ENCODE results near the gene FRMD4A.

DNA sequence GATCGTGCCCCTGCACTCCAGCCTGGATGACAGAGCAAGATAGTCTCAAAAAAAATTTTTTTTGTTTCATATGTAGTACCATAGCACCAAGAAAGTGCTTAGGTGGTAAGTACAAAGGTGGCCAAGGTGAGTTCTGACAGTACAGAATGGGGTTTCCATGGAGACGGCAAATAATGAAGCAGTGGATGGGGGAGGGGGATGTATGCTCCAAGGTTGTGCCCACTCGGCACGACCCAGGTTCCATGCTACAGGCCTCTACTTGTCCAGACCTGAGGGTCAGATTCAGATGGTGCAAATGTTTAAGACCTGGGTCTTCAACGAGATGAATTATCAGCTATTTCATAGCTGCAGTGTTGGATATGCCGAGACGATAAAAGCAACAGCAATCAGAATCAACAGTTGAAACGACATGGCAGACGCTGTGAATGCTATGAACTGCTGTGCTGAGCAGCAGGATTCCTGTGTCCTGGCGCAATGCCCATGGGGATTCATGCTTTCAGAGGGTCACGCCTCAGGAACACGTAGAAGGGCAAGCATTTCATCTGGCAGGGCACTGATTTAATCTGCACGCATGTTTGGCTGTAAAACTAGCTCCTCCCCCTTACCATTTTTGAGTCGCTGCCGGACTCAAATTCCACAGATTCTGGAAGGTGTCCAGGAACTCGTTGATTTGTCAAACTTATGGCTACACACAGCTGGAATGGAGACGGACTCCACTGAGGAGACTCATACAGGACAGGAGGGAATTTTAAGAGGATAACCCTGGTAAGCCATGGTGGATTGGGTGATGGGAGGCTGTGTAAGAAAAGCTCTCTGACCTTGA, 256.5 kb downstream of the FRMD4A start:
- TF ChIP-seq, protein P1, sequence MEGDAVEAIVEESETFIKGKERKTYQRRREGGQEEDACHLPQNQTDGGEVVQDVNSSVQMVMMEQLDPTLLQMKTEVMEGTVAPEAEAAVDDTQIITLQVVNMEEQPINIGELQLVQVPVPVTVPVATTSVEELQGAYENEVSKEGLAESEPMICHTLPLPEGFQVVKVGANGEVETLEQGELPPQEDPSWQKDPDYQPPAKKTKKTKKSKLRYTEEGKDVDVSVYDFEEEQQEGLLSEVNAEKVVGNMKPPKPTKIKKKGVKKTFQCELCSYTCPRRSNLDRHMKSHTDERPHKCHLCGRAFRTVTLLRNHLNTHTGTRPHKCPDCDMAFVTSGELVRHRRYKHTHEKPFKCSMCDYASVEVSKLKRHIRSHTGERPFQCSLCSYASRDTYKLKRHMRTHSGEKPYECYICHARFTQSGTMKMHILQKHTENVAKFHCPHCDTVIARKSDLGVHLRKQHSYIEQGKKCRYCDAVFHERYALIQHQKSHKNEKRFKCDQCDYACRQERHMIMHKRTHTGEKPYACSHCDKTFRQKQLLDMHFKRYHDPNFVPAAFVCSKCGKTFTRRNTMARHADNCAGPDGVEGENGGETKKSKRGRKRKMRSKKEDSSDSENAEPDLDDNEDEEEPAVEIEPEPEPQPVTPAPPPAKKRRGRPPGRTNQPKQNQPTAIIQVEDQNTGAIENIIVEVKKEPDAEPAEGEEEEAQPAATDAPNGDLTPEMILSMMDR (IDR thresholded peaks at IDR 0.05; ENCODE audit: insufficient read depth, low read length), result no peak
- TF ChIP-seq POLR2AphosphoS5 (IDR thresholded peaks at IDR 0.05; ENCODE audit: low read depth), result no peak
- TF ChIP-seq GABPA (IDR thresholded peaks at IDR 0.05; ENCODE audit: low read depth), result no peak
- TF ChIP-seq SPI1 (IDR thresholded peaks at IDR 0.05; ENCODE audit: borderline replicate concordance, low read depth), result no peak

Data from HL-60 (cell line).